GM13977 (cell line): ENCODE results near the gene PARD3B.

Source experiments
- DNase-seq: peaks from one replicate; pipeline ENCODE4 v3.0.0; 2012; ENCODE audit warnings: low spot score
- CTCF ChIP-seq: IDR thresholded peaks from 2 replicates; pipeline ENCODE4 v1.5.1; 2012; ENCODE audit warnings: mild to moderate bottlenecking, control low read depth; ENCODE audit not compliant: insufficient read depth; ENCODE audit errors: extremely low read depth, missing control alignments
- in situ Hi-C: fragments of 300-500 bp; cut with MboI; formaldehyde crosslinking; loops from one replicate; pipeline ENCODE4 v1.12.0; 2022; ENCODE audit warnings: low sequenced_read_pairs, low pct_unique_long_range_greater_than_20kb, mixed read lengths, inconsistent platforms; ENCODE audit not compliant: unreplicated experiment

The PARD3B gene

DNA sequence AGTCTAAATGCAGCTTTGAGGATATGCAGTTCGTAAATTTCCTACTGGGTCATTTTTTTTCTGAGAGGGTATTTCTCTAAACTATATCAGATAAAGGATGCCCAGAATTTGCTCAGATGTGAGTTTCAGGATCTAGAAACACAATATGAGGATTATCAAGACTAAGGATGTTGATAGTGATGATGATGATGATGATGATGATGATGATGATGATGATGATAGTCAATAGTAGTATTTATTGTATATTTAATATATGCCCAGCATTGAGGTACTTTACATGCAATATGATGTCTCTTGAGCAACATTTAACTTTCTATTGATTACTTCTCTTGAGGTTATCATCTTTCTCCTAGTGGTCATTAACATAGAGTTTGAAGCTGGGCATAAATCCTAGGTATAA lies 914.9 kb downstream of the PARD3B start:
- in situ Hi-C loops: no loop called here
- no peak for DNase-seq
- no peak for TF ChIP-seq CTCF

DNA sequence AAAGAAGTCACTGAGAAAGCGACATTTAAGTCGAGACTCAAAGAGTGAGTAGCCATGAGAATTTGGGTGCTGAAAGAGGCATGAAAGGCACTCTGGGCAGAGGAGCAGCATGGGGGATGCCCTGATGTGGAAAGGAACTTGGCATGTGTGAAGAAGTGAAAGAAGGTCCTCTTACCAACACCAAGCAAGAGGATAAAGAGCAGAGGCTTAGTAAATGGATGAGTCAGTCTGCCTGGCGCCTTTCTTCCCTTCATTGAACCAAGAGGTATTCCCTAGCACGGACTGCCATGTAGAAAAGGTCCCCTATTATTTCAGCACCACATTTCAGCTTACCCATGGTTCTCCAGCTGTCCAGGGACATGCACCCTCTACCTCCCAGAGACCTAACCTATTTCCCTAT lies 915.9 kb downstream of the PARD3B start:
- no peak for DNase-seq
- no peak for TF ChIP-seq CTCF

DNA sequence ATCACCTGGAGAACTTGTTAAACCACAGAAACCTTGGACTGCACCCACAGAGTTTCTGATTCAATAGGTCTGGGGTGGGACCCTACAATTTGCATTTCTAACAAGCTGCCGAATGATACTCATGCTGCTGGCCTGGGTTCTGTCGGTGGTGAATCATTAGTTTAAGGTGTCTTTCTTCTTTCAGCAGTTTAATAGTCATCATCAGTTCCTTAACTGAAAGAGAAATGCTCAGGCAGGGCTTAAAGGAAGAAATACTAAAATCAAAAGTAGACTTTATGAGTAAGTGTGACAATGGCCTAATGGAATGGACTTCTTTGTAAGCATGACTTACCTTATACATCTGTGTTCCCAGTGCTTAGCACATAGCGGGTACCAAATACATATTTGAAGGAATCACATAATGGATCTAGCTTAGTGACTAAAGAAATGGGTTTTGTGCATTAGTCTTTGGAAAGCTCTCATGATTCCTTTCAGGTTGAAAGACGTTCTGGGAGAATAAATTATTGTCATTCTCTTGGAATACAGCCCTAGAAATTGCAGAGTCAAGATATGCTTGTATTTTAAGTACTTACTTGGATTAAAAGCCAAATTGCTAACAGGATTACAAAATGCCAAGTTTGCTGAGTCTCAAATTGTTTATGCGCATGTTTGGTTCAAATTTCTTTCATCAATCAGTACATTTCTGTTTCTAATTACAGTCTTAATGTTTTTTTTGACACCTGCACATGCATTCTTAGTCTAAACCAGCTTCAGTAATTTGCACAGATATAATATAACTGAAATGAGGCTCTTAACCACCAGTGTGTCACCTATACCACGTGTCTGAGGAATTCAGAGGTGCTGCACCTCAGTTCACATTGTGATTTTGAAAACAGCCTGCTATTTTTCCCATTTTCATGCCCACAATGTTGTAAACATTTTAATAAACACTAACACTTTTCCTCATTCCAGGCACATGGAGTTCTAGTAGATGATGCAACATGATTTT lies 916.7 kb downstream of the PARD3B start:
- DNase-seq: no peak
- TF ChIP-seq CTCF: no peak
- in situ Hi-C loops: no loop called here

More for the DNA sequence above, 915.9 kb downstream of the PARD3B start:
- in situ Hi-C loops: no loop called here

DNA sequence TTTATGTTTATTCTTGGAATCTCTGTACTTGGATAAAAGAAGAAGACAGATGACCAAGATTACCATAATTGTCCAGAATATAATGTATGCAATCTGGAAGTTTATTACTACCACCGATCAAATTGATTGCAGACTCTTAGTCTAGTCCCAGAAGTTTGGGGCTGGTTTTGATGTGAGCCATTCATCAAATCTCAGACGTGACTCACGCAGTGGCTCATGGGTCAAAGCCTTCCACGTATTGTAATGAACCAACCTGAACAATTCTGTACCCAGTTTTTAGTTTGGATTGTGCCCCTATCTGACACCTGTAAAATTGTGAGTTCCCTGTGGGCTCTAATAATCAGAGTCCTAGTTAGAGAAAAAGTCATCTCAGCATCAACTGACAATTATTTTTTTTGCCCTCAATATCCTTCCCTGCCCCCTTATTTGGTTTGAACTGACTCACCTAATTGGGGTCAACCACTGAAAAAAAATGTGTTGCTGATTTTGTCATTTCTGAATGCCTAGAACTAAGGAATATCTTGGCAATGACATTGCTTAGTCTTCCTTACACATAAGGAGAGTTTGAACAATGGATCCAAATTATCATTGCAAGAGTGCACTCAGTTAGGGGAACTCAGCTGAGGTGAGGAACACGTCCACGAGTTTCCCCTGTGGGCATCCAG lies 917.5 kb downstream of the PARD3B start:
- in situ Hi-C loops: no loop called here
- no peak for TF ChIP-seq CTCF
- no peak for DNase-seq

- in situ Hi-C loops: no loop called here
- no peak for TF ChIP-seq CTCF
- no peak for DNase-seq
These were observed 918.3 kb downstream of the PARD3B start for GRCh38 chr2:205463466-205464025.

- TF ChIP-seq CTCF: no peak
- no peak for DNase-seq
- in situ Hi-C loops: no loop called here
These were observed 919.4 kb downstream of the PARD3B start for GRCh38 chr2:205464681-205465080.
